IPS-18c (cell line): ENCODE data around the gene ABI3.
"Not testable (repeated sequence)": the region's sequence is repeated elsewhere in the genome, so short reads cannot be mapped to it uniquely, and the experiment has no call there.

Experiments
- H3K4me3 ChIP-seq: 2 replicates; pipeline ENCODE4 v1.7.0; 2013; ENCODE audit warnings: low read depth, mild to moderate bottlenecking, low read length, moderate library complexity; ENCODE audit not compliant: insufficient read depth
- H3K9me3 ChIP-seq: one replicate; pipeline ENCODE4 v1.6.1; 2013; ENCODE audit warnings: mild to moderate bottlenecking, low read length, moderate library complexity; ENCODE audit not compliant: control insufficient read depth, insufficient read depth

ABI3 gene

GRCh38 chr17:49210158-49211029 is at the start of gene ABI3, which contains the start of gene GNGT2:
ABI3 (plus strand) TSS chr17:49210707; CDS start chr17:49210725, 18 bp downstream.
GNGT2 (minus strand) TSS chr17:49210574; CDS start chr17:49207422, 3,152 bp downstream.
- Histone ChIP-seq H3K4me3 (peak within 1 kb of the TSS; percentile 17; the same call in 1 of the 2 replicates), H3K9me3 (no peaks in the 10 kb centered on the region)

- Histone ChIP-seq H3K4me3 (no peak overlapping the region), H3K9me3 (peaks cover 2% of the 10 kb centered on the region)
Observed at GRCh38 chr17:49162866-49163265, 47.6 kb upstream of the ABI3 start.

- Histone ChIP-seq H3K4me3 (no peak overlapping the region), H3K9me3 (peaks cover 2% of the 10 kb centered on the region)
Observed at GRCh38 chr17:49165143-49165542, 45.4 kb upstream of the ABI3 start.

- H3K9me3 ChIP-seq: no peaks in the 10 kb centered on the region
- no peak overlapping the region for H3K4me3 ChIP-seq
Observed at GRCh38 chr17:49168706-49169105, 41.8 kb upstream of the ABI3 start.

- H3K9me3 ChIP-seq: no peaks in the 10 kb centered on the region
- no peak overlapping the region for H3K4me3 ChIP-seq
Observed at GRCh38 chr17:49170216-49170615, 40.3 kb upstream of the ABI3 start.

GRCh38 chr17:49170711-49171110 is 39.8 kb upstream of the ABI3 start:
- not testable (repeated sequence) for H3K4me3 ChIP-seq, H3K9me3 ChIP-seq

GRCh38 chr17:49175978-49176377 is 34.5 kb upstream of the ABI3 start:
- H3K9me3 ChIP-seq, H3K4me3 ChIP-seq: not testable (repeated sequence)

GRCh38 chr17:49180303-49180702 is 30.2 kb upstream of the ABI3 start:
- Histone ChIP-seq H3K9me3 (peaks cover 9% of the 10 kb centered on the region), H3K4me3 (no peak overlapping the region)

GRCh38 chr17:49180998-49181635 is 29.4 kb upstream of the ABI3 start:
- H3K4me3 ChIP-seq: no peak overlapping the region
- H3K9me3 ChIP-seq: peaks cover 9% of the 10 kb centered on the region

GRCh38 chr17:49183341-49183740 is 27.2 kb upstream of the ABI3 start:
- Histone ChIP-seq H3K4me3 (no peak overlapping the region), H3K9me3 (peaks cover 4% of the 10 kb centered on the region)

- Histone ChIP-seq H3K4me3 (no peak overlapping the region), H3K9me3 (peaks cover 4% of the 10 kb centered on the region)
Observed at GRCh38 chr17:49183801-49184200, 26.7 kb upstream of the ABI3 start.

GRCh38 chr17:49184522-49184921 is 26.0 kb upstream of the ABI3 start:
- H3K4me3 ChIP-seq, H3K9me3 ChIP-seq: not testable (repeated sequence)

GRCh38 chr17:49185381-49185780 is 25.1 kb upstream of the ABI3 start:
- not testable (repeated sequence) for H3K4me3 ChIP-seq, H3K9me3 ChIP-seq

- H3K9me3 ChIP-seq: peaks cover 4% of the 10 kb centered on the region
- no peak overlapping the region for H3K4me3 ChIP-seq
Observed at GRCh38 chr17:49187301-49187700, 23.2 kb upstream of the ABI3 start.

GRCh38 chr17:49190932-49191331 is 19.6 kb upstream of the ABI3 start:
- Histone ChIP-seq H3K9me3 (peaks cover 1% of the 10 kb centered on the region), H3K4me3 (no peak overlapping the region)

GRCh38 chr17:49191409-49191916 is 19.0 kb upstream of the ABI3 start:
- Histone ChIP-seq H3K4me3 (peak overlapping the region; percentile 98), H3K9me3 (no peaks in the 10 kb centered on the region)

GRCh38 chr17:49191917-49192741 is 18.4 kb upstream of the ABI3 start:
- H3K9me3 ChIP-seq: no peaks in the 10 kb centered on the region
- peak overlapping the region; percentile 98 for H3K4me3 ChIP-seq
